Dedifferentiated amniotic fluid mesenchymal stem cell (primary cell): ENCODE data around the gene MACROH2A2.
"Not testable (repeated sequence)": the region's sequence is repeated elsewhere in the genome, so short reads cannot be mapped to it uniquely, and the experiment has no call there.

Experiments
- DNase-seq: peaks from one replicate; pipeline ENCODE4 v3.0.0-alpha.2; 2016; ENCODE audit errors: extremely low spot score

The MACROH2A2 gene

DNA sequence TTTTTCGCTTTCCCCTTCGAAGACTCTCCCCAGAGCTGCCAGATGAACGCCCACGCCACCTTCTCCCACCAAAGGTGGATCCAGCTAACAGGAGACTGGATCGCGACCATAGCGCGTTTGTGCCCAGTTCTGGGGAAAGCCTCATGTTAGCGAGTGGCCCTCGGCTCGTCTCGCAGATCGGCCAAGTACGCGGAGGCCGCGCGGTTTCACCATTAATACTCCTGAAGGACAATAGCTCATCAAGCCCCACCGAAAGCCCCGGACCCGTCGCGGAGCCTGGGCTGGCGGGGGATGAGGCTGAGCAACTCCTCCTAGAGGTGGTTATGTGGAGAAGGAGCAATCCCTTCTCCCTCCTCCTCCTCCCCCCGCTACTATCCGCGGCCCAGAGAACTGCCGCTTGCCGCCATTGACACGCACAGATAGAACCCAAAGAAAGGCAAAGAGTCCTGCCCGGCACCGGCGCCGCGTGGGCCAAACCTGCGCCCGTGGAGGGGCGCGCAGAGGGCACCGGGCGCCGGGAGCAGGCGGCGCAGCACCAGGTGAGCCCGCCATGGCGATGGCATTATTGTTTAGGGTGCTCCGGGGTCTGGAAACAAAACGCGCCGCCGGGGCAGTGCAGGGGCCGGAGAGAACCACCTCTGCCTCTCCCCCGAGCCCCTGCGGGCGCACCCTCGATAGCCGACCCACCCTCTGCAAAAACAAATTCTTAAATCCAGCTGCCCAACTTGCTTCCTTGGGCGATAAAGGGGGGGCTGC is at the start of gene MACROH2A2:
Gene MACROH2A2, plus strand, starts transcription at position 385 of the 756 bp plus-strand sequence. CDS start 22,813 bp downstream, outside the sequence.
- peak; percentile 77 for DNase-seq

DNA sequence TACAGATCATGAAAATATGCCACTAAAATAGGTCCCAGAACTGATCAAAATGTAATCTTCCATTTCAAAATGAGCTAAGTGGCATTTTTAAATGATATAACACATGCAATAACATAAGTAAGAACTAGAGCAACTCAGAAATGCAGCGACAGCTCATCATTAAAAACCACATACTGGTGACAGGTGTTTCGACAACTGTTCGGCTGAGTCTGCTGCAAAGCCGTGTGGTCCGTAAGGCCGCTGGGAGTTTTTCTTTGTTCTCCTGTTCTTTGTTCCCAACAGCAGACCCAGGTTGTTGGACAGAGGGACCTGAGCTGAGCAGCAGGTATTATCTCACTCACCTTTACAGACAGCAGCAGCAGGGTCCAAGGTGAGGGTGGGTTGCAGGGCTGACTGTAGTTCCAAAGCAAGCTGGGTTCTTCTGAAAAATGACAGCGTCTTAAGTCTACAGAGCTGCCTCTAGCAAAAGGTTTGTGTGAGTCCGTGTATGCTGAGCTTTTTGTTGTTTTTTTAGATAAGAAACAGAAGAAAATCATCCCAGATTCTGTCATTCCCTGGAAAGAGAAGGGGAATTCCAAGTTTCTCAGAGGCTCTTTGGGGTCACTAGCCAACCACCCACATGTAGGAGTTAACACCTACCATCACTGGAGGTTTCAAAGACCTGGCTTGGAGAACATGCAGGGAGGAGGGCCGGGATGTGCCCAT is 45.4 kb upstream of the MACROH2A2 start:
- DNase-seq = no peak

DNA sequence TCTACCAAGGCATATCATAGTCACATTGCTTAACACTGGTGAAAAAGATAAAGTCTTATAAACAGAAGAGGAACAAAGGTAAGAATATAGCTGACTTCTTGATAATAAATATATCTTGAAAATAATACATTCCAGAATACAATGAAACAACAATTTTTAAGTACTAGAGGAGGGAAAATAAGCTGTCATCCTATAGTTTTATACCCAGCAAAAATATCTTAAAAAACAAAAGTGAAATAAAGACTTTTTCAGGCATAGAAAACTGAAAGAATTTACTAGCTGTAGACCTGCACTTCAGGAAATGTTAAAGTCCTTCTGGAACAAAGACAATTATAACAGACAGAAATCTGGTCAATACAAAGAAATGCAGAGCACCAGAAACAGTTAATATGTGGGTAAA is 21.4 kb upstream of the MACROH2A2 start:
- no peak for DNase-seq

DNA sequence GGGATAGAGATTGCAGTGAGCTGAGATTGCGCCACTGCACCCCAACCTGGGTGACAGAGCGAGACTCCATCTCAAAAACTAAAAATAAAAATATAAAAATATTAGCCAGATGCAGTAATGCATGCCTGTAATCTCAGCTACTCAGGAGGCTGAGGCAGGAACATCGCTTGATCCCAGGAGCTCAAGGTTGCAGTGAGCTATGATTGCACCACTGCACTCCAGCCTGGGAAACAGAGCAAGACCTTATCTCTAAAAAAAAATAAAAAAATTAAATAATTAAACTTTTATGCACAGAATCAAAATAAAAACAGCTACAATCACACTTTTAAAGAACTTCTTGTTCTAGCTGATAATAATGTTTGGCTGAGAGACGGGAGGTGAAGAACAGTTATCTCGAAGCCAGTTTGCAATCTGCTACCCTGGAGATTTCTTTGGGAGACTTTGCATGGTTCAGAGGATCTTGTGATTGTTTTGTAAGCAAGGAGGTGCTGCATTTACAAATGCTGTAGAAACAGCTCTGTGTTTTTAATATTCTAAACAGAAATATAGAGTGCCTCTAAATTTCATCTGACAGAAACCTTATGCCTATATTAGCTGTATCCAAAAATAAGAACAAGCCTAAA is 19.9 kb upstream of the MACROH2A2 start:
- DNase-seq = no peak

DNA sequence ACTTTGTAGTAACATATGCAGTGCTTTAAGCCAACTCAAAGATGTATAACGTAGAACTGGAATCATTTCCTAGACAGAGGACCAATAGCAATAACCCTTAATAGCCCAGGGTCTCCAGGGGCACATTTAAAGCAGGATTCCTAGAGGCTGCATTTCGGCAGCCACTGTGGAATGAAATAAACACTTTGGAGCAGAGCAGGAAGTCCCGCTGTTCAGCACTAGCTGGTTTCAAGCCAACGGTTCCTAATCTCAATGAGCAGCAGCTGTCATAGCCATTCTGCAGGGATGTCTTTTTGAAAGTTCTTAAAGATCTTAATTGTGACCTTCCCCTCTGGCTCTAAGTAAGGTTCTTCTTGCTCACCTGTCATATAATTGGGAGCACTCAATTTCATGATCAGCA is 18.4 kb upstream of the MACROH2A2 start:
- no peak for DNase-seq

DNA sequence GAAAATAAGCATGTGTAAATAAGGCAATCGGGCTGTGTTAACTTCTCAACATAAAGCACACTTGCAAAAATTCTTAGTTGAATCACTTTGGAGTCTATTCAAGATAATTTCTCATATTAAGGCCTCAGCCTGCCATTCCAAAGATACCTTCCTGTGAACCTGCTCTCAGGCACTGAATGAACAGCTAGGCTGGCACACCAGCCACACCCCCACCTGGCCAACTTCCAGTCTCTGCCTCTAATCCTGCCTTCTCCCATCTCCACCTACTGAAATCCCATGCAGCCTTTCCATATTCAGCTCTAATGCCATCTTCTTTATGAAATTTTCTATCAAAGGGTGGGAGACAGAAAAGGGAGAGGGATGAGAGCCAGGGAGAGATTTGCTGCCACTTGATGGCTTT is 17.1 kb upstream of the MACROH2A2 start:
- DNase-seq = no peak

DNA sequence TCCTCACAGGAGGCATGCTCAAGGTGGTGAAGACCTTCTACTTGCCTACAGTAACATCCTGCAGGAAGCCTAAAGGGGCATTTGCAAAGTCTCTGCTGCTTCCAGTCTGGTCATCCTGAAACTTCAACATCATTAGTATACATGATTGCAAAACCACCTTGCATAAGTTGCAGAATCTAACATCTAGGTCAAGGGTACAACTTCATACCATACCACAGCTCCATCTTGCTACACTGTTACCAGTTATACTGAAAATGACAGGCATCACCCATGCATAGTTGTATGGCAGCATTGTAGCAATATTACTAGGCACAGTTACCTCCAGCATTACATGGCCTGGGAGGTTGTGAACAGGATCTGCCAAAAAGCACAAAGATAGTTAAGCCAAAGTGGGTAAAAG is 13.7 kb upstream of the MACROH2A2 start:
- DNase-seq = no peak

DNA sequence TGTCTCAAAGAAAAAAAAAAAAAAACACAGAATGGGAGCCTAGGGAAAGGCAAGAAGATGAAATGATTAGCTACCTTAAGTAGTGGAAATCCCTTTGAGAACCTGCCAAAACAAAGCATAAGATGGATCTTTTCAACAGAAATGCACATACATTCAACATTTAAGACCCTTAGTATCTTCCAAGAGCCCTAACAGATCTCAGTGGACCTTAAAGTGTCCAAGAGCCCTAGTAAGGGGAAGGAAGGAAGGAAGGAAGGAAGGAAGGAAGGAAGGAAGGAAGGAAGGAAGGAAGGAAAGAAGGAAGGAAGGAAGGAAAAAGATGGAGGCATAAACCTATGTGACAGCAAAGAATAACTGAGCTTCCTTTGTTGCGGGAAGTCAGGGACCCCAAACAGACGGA is 11.6 kb upstream of the MACROH2A2 start:
- DNase-seq = no peak

DNA sequence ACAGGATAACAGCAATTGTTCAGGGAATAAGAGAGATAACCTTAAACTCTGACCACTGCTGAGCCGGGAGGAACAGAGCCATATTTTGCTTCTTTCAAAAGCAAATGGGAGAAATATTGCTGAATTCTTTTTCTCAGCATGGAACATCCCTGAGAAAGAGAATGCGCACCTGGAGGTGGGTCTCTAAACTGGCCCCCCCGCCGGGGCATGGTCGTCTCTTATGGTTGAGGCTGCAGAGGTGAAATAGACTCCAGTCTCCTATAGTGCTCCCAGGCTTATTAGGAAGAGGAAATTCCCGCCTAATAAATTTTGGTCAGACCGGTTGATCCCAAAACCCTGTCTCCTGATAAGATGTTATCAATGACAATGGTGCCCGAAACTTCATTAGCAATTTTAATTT is 10.9 kb upstream of the MACROH2A2 start:
- not testable (repeated sequence) for DNase-seq

DNA sequence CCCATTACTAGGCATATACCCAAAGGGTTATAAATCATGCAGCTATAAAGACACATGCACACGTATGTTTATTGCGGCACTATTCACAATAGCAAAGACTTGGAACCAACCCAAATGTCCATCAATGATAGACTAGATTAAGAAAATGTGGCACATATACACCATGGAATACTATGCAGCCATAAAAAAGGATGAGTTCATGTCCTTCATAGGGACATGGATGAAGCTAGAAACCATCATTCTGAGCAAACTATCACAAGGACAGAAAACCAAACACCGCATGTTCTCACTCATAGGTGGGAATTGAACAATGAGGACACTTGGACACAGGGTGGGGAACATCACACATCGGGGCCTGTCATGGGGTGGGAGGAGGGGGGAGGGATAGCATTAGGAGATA is 5.6 kb upstream of the MACROH2A2 start:
- not testable (repeated sequence) for DNase-seq

DNA sequence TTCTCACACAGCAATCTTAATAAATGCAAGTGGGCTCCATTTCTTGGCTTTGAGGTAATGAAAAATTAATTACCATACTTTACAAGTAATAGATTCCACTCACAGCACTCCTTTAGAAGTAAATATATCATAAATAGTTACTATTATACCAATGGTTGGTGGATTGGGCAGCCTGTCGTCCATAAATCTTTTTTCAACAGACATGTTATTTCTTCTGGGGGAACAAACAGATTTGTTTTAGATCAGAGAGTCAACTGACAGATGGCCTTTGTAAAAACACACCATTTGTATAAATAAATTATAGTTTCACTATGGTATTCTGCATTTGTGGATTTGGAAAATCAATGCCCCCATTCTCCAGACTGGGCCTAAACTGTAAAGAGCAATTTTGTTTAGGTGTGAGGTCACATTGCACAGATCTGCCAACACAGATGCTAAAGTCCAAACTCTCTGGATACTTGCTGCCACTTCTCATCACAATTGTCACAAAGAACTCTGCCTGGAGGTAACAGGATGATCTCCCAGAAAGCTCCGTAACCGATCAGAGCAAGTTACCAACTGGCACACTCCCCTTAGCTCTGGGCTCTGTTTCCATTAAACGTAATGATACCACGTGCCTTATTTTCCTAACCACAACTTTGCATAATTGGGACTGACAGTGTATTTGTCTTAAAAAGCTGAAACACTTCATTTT is 4.5 kb upstream of the MACROH2A2 start:
- no peak for DNase-seq

DNA sequence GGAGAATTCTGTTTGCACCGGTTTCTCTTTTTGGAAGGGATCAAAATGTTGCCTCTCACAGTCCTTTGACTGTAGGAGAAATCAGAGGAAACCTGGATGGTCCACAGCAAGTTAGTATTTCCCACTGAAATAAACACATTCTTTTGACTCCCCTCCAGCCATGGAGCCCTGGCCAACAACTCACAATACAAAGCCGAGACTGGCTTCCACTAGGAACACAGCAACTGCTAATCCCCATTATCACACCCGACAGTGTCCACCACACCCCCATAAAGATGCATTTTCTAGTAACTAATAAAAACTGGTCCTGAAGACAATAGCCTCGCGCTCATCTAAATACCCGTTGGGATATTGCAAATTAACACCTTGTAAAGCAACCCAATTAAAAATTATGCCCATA is 798 bp upstream of the MACROH2A2 start:
- no peak for DNase-seq

DNA sequence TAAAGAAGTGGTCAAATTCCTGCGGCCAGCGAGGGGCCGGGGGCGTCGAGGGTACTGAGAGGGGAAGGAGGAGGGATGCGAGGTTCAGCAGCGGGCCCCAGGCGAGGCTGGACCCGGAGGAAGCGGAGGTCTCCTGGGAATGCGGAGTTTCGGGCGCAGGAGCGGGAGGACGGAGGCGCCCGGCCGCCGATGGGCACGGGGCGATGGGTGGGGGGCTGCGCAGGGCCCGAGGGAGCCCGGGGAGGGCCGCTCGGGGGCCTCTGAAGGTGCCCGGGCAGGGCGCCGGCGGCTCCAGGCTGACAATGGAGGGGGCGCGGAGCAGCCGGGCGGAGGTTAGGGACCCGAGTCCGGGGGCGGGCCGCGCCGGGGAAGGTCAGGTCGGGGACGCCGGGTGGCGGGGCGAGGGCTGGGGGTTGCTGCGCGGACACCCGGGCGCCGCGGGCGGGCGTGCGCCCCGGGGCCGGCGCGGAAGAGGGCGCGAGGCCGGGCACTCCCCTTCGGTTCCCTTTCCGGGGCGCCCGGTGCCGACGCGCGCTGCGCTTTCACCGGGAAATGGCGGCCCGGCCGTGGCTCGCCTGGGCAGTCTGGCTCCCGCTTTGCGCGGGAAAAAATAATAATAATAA is 683 bp downstream of the MACROH2A2 start:
- no peak for DNase-seq

DNA sequence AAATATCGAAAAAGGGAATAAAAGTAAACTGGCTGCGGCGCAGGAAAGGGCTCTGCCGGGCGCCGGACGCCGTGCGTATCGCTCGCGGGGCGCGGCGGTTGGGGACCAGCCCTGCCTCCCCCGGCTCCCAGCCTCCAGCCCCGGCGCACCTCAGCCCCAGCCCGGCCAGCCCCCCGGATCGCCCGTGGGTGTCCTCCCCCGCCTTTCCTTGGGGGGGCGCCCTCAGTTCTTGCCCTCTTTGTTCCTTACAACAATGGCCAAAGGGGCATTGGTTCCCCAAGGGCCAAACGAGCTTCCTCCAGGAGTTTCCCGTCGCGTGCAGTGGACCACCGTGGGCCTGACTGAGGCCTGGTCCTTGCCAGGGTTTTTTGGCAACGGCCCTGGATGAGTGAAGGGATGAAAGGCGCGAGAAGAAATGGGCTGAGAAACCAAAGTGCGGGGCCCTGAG is 1.2 kb downstream of the MACROH2A2 start:
- DNase-seq = no peak

DNA sequence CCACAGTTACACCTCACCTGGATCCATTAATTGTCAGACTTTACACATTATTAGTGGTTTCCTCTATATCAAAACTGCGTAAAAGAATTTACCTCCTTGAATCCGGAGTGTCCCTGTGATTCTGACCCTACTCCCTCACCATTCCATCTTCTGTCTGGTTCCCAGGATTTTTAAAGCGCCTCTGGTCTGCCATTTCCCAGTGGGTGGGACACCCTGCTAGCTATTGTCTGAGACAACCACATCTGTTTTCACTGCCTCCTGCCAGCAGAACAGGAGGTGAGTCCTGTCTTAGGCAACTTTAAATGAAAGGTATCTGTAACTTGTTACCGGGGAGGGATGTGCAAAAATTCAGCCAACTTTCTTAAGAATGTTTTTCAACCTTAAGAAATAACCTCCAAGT is 2.3 kb downstream of the MACROH2A2 start:
- DNase-seq = no peak

DNA sequence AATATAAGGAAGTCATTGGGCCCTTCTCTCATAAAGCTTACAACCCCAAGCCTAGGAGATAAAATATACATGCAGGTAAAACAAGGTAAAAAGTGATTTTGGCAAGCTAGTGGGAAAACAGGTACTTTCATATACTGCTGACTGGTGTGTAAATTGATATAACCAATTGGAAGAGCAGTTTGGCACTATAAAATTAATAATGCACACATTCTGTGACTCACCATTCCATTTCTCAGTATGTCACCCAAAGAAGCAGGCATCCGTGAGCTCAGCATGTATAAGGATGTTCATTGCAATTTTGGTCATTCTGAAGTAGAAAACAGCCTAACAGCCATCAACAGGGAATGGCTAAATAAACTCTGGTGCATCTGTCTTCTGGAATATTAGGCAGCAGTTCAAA is 2.9 kb downstream of the MACROH2A2 start:
- no peak for DNase-seq

DNA sequence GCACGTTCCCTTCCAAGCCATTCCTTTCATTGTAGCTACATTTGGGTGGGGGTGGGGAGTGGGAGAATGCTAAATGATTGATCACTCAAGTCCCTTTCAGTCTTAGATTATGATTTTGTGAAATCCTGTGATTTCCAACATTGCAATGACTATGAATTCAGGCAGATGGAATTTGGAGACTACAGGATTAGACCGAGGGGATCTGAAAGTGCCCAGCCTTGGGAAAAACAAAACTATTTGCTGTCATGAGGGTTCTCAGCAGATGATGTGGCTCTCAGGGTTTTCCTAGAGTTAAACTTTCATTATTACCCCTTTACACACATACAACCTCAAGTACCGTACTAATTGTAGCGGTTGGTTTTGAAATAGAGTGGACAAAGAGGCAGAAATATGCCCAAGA is 4.7 kb downstream of the MACROH2A2 start:
- no peak for DNase-seq

DNA sequence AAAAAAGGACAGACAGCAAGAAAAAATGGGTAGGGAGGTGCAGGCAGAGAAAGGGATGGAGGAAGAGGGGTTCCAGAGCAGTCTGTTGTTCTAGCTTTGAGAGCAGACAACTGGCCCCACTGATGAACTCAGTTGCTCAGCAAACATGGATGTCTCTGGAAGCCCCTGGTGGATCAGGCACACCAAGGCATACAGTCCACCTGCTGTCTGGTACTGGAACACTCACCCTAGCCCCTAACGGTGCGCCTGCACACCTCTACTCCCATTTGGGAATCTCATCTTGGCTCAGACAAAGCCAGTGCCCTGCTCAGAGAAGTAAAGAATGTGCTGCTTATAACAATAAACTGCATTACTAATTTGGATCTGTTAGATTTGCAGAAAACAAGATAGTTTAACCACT is 7.7 kb downstream of the MACROH2A2 start:
- no peak for DNase-seq

DNA sequence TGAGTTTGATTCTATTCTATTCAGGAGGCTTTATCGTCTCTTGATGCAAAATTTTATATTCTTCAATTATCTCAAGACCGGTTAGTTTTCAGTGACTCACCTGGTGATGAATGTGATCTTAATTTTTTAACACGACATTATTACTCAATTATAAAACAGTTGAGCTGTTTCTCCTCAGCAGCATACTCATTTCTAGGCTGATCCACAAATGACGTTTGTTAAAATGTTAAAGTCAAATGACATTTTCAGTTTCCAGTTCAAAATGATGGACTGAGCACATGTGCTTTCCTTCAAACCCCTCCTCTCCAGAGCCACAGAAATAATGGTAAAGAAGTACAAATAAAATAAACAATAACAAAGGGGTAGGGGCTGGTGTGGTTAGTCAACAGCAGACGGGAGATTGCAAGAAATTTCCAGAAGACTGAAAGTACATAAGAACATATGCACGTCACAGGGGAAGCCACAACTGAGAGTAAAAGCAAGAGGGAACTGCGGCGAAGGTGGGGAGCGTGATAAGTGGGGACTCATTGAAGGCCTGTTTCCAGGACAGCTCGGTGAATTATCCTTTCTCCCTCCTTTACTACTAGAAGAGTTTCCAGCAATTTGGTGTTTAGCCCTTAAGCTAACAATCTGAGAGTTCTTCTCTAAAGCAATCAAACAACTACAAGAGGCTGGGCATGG is 10.9 kb downstream of the MACROH2A2 start:
- DNase-seq = no peak

DNA sequence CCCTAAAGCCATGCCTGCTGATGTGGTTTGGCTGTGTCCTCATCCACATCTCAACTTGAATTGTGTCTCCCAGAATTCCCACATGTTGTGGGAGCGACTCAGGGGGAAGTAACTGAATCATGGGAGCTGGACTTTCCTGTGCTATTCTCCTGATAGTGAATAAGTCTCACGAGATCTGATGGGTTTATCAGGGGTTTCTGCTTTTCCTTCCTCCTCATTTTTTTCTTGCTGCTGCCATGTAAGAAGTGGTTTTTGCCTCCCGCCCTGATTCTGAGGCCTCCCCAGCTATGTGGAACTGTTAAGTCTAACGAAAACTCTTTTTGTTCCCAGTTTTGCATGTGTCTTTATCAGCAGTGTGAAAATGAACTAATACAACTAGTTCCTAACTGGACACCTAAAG is 11.8 kb downstream of the MACROH2A2 start:
- no peak for DNase-seq

DNA sequence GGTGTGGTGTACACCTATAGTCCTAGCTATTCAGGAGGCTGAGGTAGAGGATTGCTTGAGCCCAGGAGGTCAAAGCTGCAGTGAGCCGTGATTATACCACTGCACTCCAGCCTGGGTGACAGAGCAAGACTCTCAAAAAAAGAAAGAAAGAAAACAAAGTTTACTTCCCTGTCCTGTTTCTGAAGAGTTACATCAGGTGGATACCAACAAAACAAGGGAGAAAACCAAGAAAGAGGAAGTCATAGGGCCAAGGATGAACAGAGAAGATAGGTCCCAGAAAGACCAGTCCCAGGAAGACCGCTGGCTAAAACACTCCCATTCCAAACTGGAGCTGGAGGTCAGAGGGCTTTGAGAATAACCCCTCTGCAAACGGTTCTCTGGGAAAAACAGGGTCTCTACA is 13.5 kb downstream of the MACROH2A2 start:
- DNase-seq = no peak
